GM23338 (cell line): Measurements from ENCODE around the gene NPR2.

ENCODE experiments used
- CREB1 ChIP-seq: fragments of 250-450 bp; sonication (Bioruptor Pico); IDR thresholded peaks from 2 replicates; pipeline ENCODE4 v1.5.0; 2020; ENCODE audit warnings: low read depth, mild to moderate bottlenecking, moderate library complexity
- EZH2 ChIP-seq: fragments of 200-600 bp; sonication (generic); IDR thresholded peaks from one replicate; pipeline ENCODE4 v1.8.0; 2017; ENCODE audit warnings: antibody characterized with exemption, mild to moderate bottlenecking, low read depth; ENCODE audit not compliant: unreplicated experiment
- EZH2phosphoT487 ChIP-seq: fragments of 200-600 bp; sonication (generic); IDR thresholded peaks from one replicate; pipeline ENCODE4 v1.8.1; 2018; ENCODE audit warnings: antibody characterized with exemption; ENCODE audit not compliant: unreplicated experiment
- JUNB ChIP-seq: IDR thresholded peaks from one replicate; pipeline ENCODE4 v1.6.1; 2016; ENCODE audit warnings: antibody characterized with exemption; ENCODE audit not compliant: unreplicated experiment
- NANOG ChIP-seq: IDR thresholded peaks from 2 replicates; pipeline ENCODE4 v1.6.1; 2016; ENCODE audit warnings: antibody characterized with exemption, borderline replicate concordance
- POLR2AphosphoS5 ChIP-seq: IDR thresholded peaks from 2 replicates; pipeline ENCODE4 v1.6.1; 2016; ENCODE audit warnings: antibody characterized with exemption, low read depth
- STAT1 ChIP-seq: IDR thresholded peaks from one replicate; pipeline ENCODE4 v1.6.1; 2016; ENCODE audit warnings: antibody characterized with exemption; ENCODE audit not compliant: unreplicated experiment
- ZNF114 ChIP-seq: fragments of 250-450 bp; sonication (Bioruptor Pico); IDR thresholded peaks from 2 replicates; pipeline ENCODE4 v1.5.0; 2020; ENCODE audit warnings: mild to moderate bottlenecking, moderate library complexity
- ZNF331 ChIP-seq: fragments of 250-450 bp; sonication (Bioruptor Pico); IDR thresholded peaks from 2 replicates; pipeline ENCODE4 v1.5.0; 2020; ENCODE audit warnings: low read depth, mild to moderate bottlenecking, moderate library complexity
- TF ChIP-seq, protein P1 (sequence below), 2 experiments: fragments of 200-600 bp in 1 of 2; sonication (generic) in 1 of 2; conservative IDR thresholded peaks; 2 replicates each; pipeline versions ENCODE4 v1.5.1 to v1.6.1; 2016 to 2017; ENCODE audit warnings: antibody characterized with exemption in 2 of 2, low read depth in 2 of 2, mild to moderate bottlenecking in 2 of 2, moderate library complexity in 1 of 2
- TF ChIP-seq, protein P2 (sequence below): IDR thresholded peaks from one replicate; pipeline ENCODE4 v1.6.1; 2018; ENCODE audit warnings: antibody characterized with exemption; ENCODE audit not compliant: unreplicated experiment
- TF ChIP-seq, protein P3 (sequence below): fragments of 250-450 bp; sonication (Bioruptor Pico); IDR thresholded peaks from 2 replicates; pipeline ENCODE4 v1.5.0; 2020; ENCODE audit warnings: mild to moderate bottlenecking, moderate library complexity
- TF ChIP-seq, protein P4 (sequence below): IDR thresholded peaks from 2 replicates; pipeline ENCODE4 v1.6.1; 2016; ENCODE audit warnings: antibody characterized with exemption

DNA sequence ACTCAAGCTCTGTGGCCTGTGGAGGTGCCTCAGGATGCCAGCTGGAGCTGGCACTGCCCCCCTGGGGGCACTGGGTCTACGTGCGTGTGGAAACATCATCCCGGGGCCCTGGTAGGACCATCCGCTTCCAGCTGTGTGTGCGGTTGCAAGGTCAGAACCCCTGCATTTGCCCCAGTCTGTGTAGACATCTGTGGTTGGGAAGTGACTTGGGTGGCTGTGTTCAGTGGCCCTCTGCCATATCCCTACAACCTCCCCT, 50.2 kb downstream of the NPR2 start:
- TF ChIP-seq POLR2AphosphoS5 = no peak
- TF ChIP-seq, protein P1, sequence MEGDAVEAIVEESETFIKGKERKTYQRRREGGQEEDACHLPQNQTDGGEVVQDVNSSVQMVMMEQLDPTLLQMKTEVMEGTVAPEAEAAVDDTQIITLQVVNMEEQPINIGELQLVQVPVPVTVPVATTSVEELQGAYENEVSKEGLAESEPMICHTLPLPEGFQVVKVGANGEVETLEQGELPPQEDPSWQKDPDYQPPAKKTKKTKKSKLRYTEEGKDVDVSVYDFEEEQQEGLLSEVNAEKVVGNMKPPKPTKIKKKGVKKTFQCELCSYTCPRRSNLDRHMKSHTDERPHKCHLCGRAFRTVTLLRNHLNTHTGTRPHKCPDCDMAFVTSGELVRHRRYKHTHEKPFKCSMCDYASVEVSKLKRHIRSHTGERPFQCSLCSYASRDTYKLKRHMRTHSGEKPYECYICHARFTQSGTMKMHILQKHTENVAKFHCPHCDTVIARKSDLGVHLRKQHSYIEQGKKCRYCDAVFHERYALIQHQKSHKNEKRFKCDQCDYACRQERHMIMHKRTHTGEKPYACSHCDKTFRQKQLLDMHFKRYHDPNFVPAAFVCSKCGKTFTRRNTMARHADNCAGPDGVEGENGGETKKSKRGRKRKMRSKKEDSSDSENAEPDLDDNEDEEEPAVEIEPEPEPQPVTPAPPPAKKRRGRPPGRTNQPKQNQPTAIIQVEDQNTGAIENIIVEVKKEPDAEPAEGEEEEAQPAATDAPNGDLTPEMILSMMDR (conservative IDR thresholded peaks at IDR 0.05; ENCODE audit: low read depth in 2 of 2) = no peak
- TF ChIP-seq EZH2 = no peak
- TF ChIP-seq, protein P2, sequence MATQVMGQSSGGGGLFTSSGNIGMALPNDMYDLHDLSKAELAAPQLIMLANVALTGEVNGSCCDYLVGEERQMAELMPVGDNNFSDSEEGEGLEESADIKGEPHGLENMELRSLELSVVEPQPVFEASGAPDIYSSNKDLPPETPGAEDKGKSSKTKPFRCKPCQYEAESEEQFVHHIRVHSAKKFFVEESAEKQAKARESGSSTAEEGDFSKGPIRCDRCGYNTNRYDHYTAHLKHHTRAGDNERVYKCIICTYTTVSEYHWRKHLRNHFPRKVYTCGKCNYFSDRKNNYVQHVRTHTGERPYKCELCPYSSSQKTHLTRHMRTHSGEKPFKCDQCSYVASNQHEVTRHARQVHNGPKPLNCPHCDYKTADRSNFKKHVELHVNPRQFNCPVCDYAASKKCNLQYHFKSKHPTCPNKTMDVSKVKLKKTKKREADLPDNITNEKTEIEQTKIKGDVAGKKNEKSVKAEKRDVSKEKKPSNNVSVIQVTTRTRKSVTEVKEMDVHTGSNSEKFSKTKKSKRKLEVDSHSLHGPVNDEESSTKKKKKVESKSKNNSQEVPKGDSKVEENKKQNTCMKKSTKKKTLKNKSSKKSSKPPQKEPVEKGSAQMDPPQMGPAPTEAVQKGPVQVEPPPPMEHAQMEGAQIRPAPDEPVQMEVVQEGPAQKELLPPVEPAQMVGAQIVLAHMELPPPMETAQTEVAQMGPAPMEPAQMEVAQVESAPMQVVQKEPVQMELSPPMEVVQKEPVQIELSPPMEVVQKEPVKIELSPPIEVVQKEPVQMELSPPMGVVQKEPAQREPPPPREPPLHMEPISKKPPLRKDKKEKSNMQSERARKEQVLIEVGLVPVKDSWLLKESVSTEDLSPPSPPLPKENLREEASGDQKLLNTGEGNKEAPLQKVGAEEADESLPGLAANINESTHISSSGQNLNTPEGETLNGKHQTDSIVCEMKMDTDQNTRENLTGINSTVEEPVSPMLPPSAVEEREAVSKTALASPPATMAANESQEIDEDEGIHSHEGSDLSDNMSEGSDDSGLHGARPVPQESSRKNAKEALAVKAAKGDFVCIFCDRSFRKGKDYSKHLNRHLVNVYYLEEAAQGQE = no peak
- no peak for TF ChIP-seq ZNF114 (CRISPR knock-in tag)
- no peak for TF ChIP-seq NANOG
- no peak for TF ChIP-seq EZH2phosphoT487
- no peak for TF ChIP-seq CREB1 (CRISPR knock-in tag)
- no peak for TF ChIP-seq JUNB
- TF ChIP-seq, protein P3, sequence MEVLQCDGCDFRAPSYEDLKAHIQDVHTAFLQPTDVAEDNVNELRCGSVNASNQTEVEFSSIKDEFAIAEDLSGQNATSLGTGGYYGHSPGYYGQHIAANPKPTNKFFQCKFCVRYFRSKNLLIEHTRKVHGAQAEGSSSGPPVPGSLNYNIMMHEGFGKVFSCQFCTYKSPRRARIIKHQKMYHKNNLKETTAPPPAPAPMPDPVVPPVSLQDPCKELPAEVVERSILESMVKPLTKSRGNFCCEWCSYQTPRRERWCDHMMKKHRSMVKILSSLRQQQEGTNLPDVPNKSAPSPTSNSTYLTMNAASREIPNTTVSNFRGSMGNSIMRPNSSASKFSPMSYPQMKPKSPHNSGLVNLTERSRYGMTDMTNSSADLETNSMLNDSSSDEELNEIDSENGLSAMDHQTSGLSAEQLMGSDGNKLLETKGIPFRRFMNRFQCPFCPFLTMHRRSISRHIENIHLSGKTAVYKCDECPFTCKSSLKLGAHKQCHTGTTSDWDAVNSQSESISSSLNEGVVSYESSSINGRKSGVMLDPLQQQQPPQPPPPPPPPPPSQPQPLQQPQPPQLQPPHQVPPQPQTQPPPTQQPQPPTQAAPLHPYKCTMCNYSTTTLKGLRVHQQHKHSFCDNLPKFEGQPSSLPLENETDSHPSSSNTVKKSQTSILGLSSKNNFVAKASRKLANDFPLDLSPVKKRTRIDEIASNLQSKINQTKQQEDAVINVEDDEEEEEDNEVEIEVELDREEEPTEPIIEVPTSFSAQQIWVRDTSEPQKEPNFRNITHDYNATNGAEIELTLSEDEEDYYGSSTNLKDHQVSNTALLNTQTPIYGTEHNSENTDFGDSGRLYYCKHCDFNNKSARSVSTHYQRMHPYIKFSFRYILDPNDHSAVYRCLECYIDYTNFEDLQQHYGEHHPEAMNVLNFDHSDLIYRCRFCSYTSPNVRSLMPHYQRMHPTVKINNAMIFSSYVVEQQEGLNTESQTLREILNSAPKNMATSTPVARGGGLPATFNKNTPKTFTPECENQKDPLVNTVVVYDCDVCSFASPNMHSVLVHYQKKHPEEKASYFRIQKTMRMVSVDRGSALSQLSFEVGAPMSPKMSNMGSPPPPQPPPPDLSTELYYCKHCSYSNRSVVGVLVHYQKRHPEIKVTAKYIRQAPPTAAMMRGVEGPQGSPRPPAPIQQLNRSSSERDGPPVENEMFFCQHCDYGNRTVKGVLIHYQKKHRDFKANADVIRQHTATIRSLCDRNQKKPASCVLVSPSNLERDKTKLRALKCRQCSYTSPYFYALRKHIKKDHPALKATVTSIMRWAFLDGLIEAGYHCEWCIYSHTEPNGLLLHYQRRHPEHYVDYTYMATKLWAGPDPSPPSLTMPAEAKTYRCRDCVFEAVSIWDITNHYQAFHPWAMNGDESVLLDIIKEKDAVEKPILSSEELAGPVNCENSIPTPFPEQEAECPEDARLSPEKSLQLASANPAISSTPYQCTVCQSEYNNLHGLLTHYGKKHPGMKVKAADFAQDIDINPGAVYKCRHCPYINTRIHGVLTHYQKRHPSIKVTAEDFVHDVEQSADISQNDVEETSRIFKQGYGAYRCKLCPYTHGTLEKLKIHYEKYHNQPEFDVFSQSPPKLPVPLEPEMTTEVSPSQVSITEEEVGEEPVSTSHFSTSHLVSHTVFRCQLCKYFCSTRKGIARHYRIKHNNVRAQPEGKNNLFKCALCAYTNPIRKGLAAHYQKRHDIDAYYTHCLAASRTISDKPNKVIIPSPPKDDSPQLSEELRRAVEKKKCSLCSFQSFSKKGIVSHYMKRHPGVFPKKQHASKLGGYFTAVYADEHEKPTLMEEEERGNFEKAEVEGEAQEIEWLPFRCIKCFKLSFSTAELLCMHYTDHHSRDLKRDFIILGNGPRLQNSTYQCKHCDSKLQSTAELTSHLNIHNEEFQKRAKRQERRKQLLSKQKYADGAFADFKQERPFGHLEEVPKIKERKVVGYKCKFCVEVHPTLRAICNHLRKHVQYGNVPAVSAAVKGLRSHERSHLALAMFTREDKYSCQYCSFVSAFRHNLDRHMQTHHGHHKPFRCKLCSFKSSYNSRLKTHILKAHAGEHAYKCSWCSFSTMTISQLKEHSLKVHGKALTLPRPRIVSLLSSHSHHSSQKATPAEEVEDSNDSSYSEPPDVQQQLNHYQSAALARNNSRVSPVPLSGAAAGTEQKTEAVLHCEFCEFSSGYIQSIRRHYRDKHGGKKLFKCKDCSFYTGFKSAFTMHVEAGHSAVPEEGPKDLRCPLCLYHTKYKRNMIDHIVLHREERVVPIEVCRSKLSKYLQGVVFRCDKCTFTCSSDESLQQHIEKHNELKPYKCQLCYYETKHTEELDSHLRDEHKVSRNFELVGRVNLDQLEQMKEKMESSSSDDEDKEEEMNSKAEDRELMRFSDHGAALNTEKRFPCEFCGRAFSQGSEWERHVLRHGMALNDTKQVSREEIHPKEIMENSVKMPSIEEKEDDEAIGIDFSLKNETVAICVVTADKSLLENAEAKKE (CRISPR knock-in tag) = no peak
- no peak for TF ChIP-seq ZNF331
- TF ChIP-seq, protein P4, sequence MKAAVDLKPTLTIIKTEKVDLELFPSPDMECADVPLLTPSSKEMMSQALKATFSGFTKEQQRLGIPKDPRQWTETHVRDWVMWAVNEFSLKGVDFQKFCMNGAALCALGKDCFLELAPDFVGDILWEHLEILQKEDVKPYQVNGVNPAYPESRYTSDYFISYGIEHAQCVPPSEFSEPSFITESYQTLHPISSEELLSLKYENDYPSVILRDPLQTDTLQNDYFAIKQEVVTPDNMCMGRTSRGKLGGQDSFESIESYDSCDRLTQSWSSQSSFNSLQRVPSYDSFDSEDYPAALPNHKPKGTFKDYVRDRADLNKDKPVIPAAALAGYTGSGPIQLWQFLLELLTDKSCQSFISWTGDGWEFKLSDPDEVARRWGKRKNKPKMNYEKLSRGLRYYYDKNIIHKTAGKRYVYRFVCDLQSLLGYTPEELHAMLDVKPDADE = no peak
- TF ChIP-seq STAT1 = no peak
